GM23248 (cell line): ENCODE measurements around the gene GPR162.

Experiments used
- EZH2 ChIP-seq: fragments of 200-600 bp; sonication (generic); IDR thresholded peaks from 2 replicates; pipeline ENCODE4 v1.6.1; 2018; ENCODE audit warnings: antibody characterized with exemption, mild to moderate bottlenecking; ENCODE audit not compliant: insufficient read depth, poor library complexity, severe bottlenecking
- EZH2phosphoT487 ChIP-seq: fragments of 200-600 bp; sonication (generic); IDR thresholded peaks from 2 replicates; pipeline ENCODE4 v1.6.1; 2018; ENCODE audit warnings: antibody characterized with exemption, moderate library complexity, mild to moderate bottlenecking, low read depth; ENCODE audit not compliant: insufficient read depth

DNA sequence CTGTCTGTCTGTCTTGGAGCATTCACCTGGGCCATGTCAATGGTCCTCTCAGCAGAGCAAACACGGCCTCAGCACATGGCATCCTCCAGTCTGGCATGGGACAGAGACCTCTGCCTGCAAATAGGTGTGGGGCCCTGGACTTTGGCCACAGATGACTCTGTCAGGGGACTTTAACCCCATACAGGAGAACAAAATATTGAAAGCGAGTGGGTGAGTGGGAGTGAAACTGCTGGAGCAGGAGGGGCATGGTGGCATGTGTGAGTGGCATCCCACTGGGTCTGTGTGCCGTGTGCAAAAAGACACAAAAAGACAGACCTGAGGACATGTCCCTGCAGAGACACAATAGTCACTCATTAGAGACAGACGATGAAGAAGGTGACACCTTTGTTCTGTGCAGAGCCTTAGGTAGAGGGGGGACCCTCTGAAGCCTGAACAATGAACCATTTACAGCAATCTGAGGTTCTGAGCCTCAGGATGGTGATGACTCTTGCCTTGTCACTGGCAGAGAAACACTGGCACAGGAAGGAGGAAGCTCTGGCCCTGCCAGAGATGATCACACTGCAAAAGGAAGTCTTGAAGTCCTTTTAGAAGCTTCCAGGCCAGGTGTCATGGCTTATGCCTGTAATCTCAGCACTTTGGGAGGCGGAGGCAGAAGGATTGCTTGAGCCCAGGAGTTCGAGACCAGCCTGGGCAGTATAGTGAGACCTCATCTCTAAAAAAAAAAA is 41.8 kb upstream of the GPR162 start:
- TF ChIP-seq EZH2 (no peak), EZH2phosphoT487 (no peak)
